Endothelial cell of umbilical vein (primary cell): Measurements from ENCODE around the gene FXYD6. TPM values are rescaled to one million over a fixed set of nuclear protein-coding genes. Genes with fewer than 3 reads are reported as not detected.

ENCODE experiments used
- BruUV-seq: library from RNA; stranded (reverse); fragments of 400-500 nt; replicated peaks from 2 replicates; lab custom pipeline; 2021; lab: Mats Ljungman, UMichigan
- CTCF ChIA-PET: fragments of 300-600, 350-600 bp; sonication (Branson Sonifier 250); formaldehyde crosslinking; loops from one replicate; lab custom pipeline; 2021; ENCODE audit warnings: antibody characterized with exemption, inconsistent platforms; lab: Charles Lee
- POLR2A ChIA-PET: fragments of 300-600, 350-600 bp; sonication (Branson Sonifier 250); formaldehyde crosslinking; loops from one replicate; lab custom pipeline; 2021; ENCODE audit warnings: antibody characterized with exemption, inconsistent platforms; lab: Charles Lee
- DNase-seq: peaks from one replicate; pipeline ENCODE4 v3.0.0-alpha.2; 2011; ENCODE audit warnings: low read depth, low spot score
- FAIRE-seq: peaks from 2 replicates; lab custom pipeline; 2011; peaks lifted over from hg19 to GRCh38; lab: Jason Lieb, UNC
- H2AFZ ChIP-seq: 2 replicates; pipeline ENCODE4 v1.6.0; 2012; ENCODE audit warnings: low read depth, low read length, control low read depth, inconsistent platforms
- H3K27ac ChIP-seq: 2 replicates; pipeline ENCODE4 v1.5.1; 2011; ENCODE audit warnings: low read depth, mild to moderate bottlenecking, control low read depth, low read length, moderate library complexity; ENCODE audit not compliant: insufficient read depth
- H3K27me3 ChIP-seq, 2 experiments: 2 replicates each; pipeline versions ENCODE4 v1.6.0 to v1.6.1; 2011; ENCODE audit warnings: low read length in 2 of 2, mixed read lengths in 1 of 2; ENCODE audit not compliant: control insufficient read depth in 2 of 2, insufficient read depth in 2 of 2
- H3K36me3 ChIP-seq, 2 experiments: 2 replicates in 1 of 2; 3 replicates in 1 of 2; pipeline ENCODE4 v1.5.1; 2011; ENCODE audit warnings: low read length in 2 of 2, mild to moderate bottlenecking in 1 of 2, moderate library complexity in 1 of 2; ENCODE audit not compliant: control insufficient read depth in 2 of 2, insufficient read depth in 2 of 2; ENCODE audit errors: extremely low read depth in 1 of 2
- H3K4me1 ChIP-seq: 3 replicates; pipeline ENCODE4 v1.5.1; 2011; ENCODE audit warnings: mild to moderate bottlenecking, low read length; ENCODE audit not compliant: control insufficient read depth, insufficient read depth; ENCODE audit errors: extremely low read depth
- H3K4me2 ChIP-seq: 2 replicates; pipeline ENCODE4 v1.6.1; 2011; ENCODE audit warnings: low read length, control low read depth, mixed read lengths; ENCODE audit not compliant: insufficient read depth
- H3K4me3 ChIP-seq, 3 experiments: fragments of 200-600 bp in 1 of 3; sonication (generic), shearing (Covaris generic) in 1 of 3; replicated peaks in 1 of 3; 2 replicates each; pipeline ENCODE4 v1.5.1; 2011 to 2016; ENCODE audit warnings: control low read depth in 3 of 3, low read length in 3 of 3, mild to moderate bottlenecking in 2 of 3, inconsistent platforms in 1 of 3, low read depth in 1 of 3, moderate library complexity in 1 of 3; ENCODE audit not compliant: insufficient read depth in 1 of 3
- H3K79me2 ChIP-seq: 2 replicates; pipeline ENCODE4 v1.6.0; 2012; ENCODE audit warnings: low read length, inconsistent platforms; ENCODE audit not compliant: control insufficient read depth, insufficient read depth
- H3K9ac ChIP-seq: replicated peaks from 2 replicates; pipeline ENCODE3; 2011; ENCODE audit warnings: low read length, control low read depth; ENCODE audit not compliant: insufficient read depth; ENCODE audit errors: extremely low read depth
- H3K9me1 ChIP-seq: replicated peaks from 3 replicates; pipeline ENCODE4 v1.6.0; 2011; ENCODE audit warnings: mild to moderate bottlenecking, low read length; ENCODE audit not compliant: control insufficient read depth, insufficient read depth; ENCODE audit errors: extremely low read depth
- H3K9me3 ChIP-seq: replicated peaks from 2 replicates; pipeline ENCODE4 v1.5.1; 2012; ENCODE audit warnings: low read length, inconsistent platforms; ENCODE audit not compliant: control insufficient read depth, insufficient read depth
- H4K20me1 ChIP-seq: replicated peaks from 2 replicates; pipeline ENCODE3; 2011; ENCODE audit warnings: mild to moderate bottlenecking, low read length; ENCODE audit not compliant: control insufficient read depth, insufficient read depth; ENCODE audit errors: extremely low read depth
- EZH2 ChIP-seq: IDR thresholded peaks from 2 replicates; pipeline ENCODE4 v1.6.1; 2012; ENCODE audit warnings: borderline replicate concordance, low read depth, mild to moderate bottlenecking, moderate library complexity, low read length, inconsistent platforms; ENCODE audit not compliant: severe bottlenecking
- FOS ChIP-seq: IDR thresholded peaks from 2 replicates; pipeline ENCODE4 v1.6.1; 2011; ENCODE audit warnings: mild to moderate bottlenecking, low read length, moderate library complexity, borderline replicate concordance; ENCODE audit not compliant: insufficient read depth
- JUN ChIP-seq: IDR thresholded peaks from 2 replicates; pipeline ENCODE4 v1.6.1; 2011; ENCODE audit warnings: borderline replicate concordance, low read depth; ENCODE audit not compliant: insufficient read length, insufficient read depth
- MYC ChIP-seq: IDR thresholded peaks from one replicate; pipeline ENCODE4 v1.6.1; 2011; ENCODE audit warnings: mild to moderate bottlenecking, low read depth, low read length
- dilution Hi-C: fragments of 300-500 bp; cut with MboI; formaldehyde crosslinking; loops from one replicate; pipeline ENCODE4 v1.15.0; 2019; ENCODE audit warnings: low sequenced_read_pairs; ENCODE audit not compliant: extremely low pct_ligation_motif_present
- intact Hi-C: fragments of 100-400 bp; cut with micrococcal nuclease; formaldehyde crosslinking; loops from one replicate; pipeline ENCODE4 v1.10.0; 2022
- polyA plus RNA-seq, 4 experiments: library from polyadenylated mRNA; depleted of rRNA in 3 of 4; stranded (reverse) in 3 of 4; unstranded in 1 of 4; fragments of >200 nt; gene quantifications; 2 replicates each; pipeline versions ENCODE4 v1.2.1 to v1.2.3, GENCODE V29; 2011 to 2012; ENCODE audit warnings: missing spikeins in 1 of 4
- total RNA-seq: library from RNA; stranded (reverse); gene quantifications from 2 replicates; pipeline ENCODE4 v1.2.3, GENCODE V29; 2021
- TF ChIP-seq, protein P1 (sequence below): IDR thresholded peaks from 2 replicates; pipeline ENCODE4 v1.6.1; 2011; ENCODE audit not compliant: insufficient read depth, insufficient read length
- TF ChIP-seq, protein P2 (sequence below), 2 donors: IDR thresholded peaks; 1 replicate in 1 of 2; 2 replicates in 1 of 2; pipeline ENCODE4 v1.5.1; 2011; ENCODE audit warnings: low read length in 2 of 2, mild to moderate bottlenecking in 2 of 2, moderate library complexity in 2 of 2, control low read depth in 1 of 2, inconsistent platforms in 1 of 2, low read depth in 1 of 2; ENCODE audit not compliant: insufficient read depth in 1 of 2; ENCODE audit errors: extremely low read depth in 1 of 2

Gene FXYD6
- total and polyA plus RNA-seq, 2 donors (not counting 3 experiments of a cell fraction or from before 2014, with no cell fraction given) = 1.4 to 8.7 TPM

DNA sequence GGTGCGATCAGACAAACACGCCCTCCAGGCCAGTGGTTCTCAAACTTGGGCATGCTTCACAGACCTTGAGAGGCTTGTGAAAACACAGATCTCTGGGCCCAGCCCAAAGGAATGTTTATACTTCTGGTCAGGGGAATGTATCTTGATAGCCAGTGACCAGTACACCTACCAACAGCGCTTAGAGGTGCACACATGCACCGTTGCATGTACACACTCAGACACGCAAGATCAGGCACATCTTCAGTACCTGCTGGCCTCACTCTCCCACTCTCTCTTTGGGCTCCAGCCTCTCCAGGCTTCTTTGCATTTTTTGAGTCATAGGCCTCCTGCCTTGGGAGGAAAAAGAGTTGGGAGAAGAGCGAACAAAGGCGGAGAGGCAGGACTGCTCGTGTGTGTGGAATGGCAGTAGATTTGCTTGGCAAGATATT lies 11.7 kb upstream of the FXYD6 start:
- Histone ChIP-seq H3K9ac (no peak overlapping the region), H3K4me1 (no peaks in the 10 kb centered on the region), H3K27ac (no peak overlapping the region), H3K4me3 (no peak overlapping the region), H3K9me3 (no peaks in the 10 kb centered on the region), H3K27me3 (peaks cover 7 to 10% of the 10 kb centered on the region in 2 experiments), H3K36me3 (no peaks in the 10 kb centered on the region), H3K79me2 (no peaks in the 10 kb centered on the region), H3K4me2 (no peak overlapping the region), H3K9me1 (no peaks in the 10 kb centered on the region), H4K20me1 (no peaks in the 10 kb centered on the region), H2AFZ (no peak overlapping the region)
- no TSS peak for BruUV-seq
- DNase-seq = no peak
- TF ChIP-seq, protein P1, sequence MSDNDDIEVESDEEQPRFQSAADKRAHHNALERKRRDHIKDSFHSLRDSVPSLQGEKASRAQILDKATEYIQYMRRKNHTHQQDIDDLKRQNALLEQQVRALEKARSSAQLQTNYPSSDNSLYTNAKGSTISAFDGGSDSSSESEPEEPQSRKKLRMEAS = no peak
- TF ChIP-seq FOS (no peak), EZH2 (no peak), MYC (no peak), JUN (no peak)
- TF ChIP-seq, protein P2, sequence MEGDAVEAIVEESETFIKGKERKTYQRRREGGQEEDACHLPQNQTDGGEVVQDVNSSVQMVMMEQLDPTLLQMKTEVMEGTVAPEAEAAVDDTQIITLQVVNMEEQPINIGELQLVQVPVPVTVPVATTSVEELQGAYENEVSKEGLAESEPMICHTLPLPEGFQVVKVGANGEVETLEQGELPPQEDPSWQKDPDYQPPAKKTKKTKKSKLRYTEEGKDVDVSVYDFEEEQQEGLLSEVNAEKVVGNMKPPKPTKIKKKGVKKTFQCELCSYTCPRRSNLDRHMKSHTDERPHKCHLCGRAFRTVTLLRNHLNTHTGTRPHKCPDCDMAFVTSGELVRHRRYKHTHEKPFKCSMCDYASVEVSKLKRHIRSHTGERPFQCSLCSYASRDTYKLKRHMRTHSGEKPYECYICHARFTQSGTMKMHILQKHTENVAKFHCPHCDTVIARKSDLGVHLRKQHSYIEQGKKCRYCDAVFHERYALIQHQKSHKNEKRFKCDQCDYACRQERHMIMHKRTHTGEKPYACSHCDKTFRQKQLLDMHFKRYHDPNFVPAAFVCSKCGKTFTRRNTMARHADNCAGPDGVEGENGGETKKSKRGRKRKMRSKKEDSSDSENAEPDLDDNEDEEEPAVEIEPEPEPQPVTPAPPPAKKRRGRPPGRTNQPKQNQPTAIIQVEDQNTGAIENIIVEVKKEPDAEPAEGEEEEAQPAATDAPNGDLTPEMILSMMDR (IDR thresholded peaks at IDR 0.05; ENCODE audit: extremely low read depth in 1 of 2, insufficient read depth in 1 of 2, low read depth in 1 of 2, low read length in 2 of 2) = no peak
- dilution Hi-C loops = no loop called here
- POLR2A ChIA-PET = no interaction called here
- no peak for FAIRE-seq
- CTCF ChIA-PET = no interaction called here
- intact Hi-C loops = no loop called here
